GM21528 (cell line): ENCODE data around the gene SCFD2.

Source experiments
- ATAC-seq: cut with Tn5 transposase; IDR thresholded peaks from one replicate; pipeline ENCODE4 v1.9.1; 2021; ENCODE audit warnings: mild to moderate bottlenecking, moderate library complexity; ENCODE audit not compliant: unreplicated experiment, low FRiP score

Gene SCFD2

DNA sequence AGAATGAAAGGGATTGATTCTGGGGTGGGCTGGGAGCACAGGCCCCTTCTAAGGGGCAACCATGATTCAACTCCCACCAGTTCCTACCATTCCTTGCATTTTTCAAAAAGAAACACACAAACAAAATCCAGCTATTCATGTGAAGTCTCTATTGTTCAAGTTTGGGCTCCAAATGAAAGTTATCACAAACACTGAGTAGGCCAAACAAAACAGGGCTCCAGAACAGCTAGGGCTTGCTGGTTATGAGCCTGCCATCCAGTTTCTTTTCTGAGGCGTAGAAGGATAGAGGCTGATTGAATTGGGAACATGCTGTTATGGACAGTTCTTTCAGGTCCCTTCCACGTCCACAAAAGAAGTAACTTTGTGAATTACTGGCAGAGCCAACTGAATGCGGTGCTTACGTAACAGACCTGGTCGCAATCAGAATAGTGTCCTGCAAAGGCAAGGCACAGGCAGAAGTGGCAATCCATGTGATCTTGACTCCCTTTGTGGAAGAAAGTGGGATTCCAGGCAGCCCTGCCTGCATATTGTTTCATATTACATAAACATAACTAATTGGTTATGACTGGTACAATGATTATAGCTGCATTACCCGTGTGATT lies 244.5 kb downstream of the SCFD2 start:
- ATAC-seq, result no peak

DNA sequence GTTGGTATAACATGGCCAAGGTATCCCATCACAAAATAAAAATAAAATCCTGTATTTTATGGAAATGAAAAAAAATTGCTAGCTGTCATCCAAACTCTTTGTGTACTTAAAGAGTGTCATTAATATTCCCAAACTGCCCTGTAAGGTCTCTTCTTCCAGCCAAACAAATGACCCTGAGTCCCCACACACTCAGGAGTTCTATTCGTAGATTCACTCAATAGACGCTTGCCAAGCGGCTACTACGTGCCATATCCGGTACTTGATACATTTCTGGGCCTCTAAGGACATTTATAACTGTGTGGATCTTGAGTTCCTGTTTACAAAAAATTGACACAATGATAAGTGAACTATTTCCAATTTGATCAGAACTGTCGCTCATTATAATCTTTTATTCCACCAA lies 245.1 kb downstream of the SCFD2 start:
- no peak for ATAC-seq

DNA sequence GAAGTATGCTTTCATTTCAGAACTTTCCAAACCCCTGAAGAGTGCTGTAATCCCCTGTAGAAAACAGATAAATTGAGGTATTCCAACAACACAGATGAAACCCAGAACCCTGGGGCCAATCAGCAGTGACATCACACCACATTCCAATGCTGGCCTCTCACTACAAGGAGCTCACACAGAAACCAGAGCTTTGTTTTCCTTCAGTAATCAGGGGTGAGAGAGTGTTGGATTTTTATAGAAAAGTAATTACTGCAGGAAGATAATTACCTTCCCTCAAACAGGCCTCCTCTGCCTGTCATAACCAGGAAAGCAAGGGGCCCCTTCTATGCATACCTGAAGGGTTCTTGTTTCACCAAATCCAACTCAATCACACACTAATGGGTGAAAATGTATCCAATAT lies 246.2 kb downstream of the SCFD2 start:
- no peak for ATAC-seq

GRCh38 chr4:53118676-53119075 lies 247.2 kb downstream of the SCFD2 start:
- no peak for ATAC-seq

- ATAC-seq, result no peak
Observed at GRCh38 chr4:53116954-53117353, 248.9 kb downstream of the SCFD2 start.

GRCh38 chr4:53113431-53114225 lies 252.2 kb downstream of the SCFD2 start:
- ATAC-seq, result no peak

- no peak for ATAC-seq
Observed at GRCh38 chr4:53105313-53105712, 260.5 kb downstream of the SCFD2 start.

DNA sequence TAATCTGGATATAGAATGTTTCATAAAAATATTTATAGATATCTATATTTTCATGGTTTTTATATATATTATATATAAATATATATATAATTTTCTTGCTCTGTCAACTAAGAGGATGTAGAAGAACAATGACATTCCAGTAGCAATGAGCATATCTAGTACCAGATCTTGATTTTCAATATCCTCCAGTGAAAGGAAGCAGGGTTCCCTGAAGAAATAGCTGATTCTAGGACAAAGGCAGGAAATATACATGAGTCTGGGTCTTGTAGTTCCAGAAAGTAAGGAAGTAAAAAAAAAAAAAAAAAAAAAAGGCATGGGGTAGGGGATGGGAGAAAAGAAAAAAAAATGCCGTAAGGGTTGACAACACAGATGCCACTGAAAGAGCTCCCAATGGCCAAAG lies 262.4 kb downstream of the SCFD2 start:
- no peak for ATAC-seq

- ATAC-seq, result no peak
Observed at GRCh38 chr4:53101191-53101581, 264.7 kb downstream of the SCFD2 start.

DNA sequence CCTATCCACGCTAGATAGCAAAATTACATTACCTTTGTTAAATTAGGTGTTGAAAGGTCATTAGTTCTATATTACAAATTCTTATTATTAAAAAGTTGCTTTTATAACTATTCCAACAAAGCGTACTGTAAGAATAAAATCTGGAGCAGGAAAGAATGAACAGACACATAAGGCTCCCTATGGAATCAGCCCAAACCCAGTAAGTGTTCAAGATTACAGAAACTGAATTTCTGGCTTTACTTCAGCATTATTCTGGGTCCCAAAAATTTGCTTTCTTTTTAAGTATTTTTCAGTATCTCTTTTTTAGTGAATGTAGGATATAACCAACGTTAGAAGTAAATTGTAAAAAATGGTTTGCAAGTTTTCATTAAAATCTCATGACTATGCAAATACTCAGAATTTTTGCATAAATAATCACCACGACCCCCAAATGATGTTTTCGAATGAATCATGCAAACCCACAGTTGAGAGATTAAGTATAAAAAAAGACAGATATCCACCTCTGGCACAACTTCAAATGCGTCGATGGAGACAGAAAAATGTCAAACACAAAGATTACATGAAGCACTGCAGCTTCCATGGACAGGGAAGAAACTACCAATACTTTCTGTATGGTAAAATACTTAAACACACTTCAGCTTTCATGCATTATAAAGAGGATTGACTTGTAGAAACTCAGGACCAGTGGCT lies 265.2 kb downstream of the SCFD2 start:
- no peak for ATAC-seq

- no peak for ATAC-seq
Observed at GRCh38 chr4:53098681-53099121, 267.2 kb downstream of the SCFD2 start.

DNA sequence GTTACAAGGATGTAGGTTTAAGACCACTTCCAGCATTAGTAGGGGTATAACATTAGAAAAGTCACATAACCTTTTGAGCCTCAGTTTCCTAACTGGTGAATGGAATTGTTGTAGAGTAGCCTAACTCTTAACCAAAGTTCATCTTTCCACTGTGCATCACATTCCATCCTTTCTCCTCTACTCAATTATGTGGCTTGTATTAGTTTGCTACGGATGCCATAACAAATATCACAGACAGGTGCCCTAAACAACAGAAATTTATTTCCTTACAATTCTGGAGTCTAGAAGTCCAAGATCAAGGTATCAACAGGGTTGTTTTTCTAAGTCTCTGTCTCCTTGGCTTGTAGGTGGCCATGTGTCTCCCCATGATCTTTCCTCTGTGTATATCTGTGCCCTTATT lies 271.8 kb downstream of the SCFD2 start:
- ATAC-seq, result no peak

GRCh38 chr4:53089936-53090729 lies 275.7 kb downstream of the SCFD2 start:
- ATAC-seq, result no peak

DNA sequence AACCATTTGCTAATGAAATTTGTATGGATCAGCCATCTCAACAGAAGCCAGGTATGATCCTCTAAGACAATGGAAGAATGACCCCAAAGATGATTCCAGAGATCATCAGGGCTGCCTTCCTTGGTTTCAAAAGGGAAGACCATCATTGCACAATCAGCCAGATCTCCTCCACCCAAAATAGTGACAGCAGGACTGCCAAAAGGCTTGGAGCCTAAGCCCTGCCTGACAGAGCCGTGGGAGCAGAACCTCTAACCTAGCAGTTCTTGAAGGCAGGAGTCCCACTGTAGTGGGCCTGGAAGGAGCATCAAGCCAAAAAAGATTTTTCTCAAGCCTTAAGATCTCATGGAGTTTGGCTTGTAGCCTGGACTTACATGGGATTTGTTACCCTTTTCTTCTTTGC lies 277.7 kb downstream of the SCFD2 start:
- no peak for ATAC-seq

- no peak for ATAC-seq
Observed at GRCh38 chr4:53076374-53076958, 289.4 kb downstream of the SCFD2 start.

GRCh38 chr4:53075162-53075785 lies 290.6 kb downstream of the SCFD2 start:
- ATAC-seq, result no peak

DNA sequence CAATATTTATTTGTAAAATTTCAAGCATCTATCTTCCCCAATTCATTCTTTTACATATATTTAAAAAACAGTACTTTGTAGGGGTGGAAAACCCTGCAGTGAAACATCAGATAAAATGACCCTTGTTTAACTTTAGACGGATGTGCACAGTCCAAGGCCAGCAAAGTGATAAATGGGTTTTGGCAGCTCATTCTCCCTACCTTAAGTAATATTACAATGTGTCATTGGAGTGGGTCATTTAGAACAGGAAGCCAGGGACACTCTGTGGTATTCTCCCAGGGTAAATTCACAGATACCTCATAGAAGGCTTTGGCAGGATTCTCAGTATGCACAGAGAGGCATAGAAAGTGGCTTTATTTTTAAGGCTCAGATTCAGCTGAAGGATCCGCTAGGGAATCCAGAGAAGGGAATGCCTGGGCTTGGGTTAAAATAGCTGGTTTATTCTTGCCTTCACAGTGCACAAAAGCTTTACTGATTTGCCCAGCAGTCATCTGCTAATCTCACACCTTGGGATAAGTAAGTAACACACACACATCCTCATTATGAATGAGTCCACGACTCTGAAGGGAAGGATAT lies 297.0 kb downstream of the SCFD2 start:
- no peak for ATAC-seq

DNA sequence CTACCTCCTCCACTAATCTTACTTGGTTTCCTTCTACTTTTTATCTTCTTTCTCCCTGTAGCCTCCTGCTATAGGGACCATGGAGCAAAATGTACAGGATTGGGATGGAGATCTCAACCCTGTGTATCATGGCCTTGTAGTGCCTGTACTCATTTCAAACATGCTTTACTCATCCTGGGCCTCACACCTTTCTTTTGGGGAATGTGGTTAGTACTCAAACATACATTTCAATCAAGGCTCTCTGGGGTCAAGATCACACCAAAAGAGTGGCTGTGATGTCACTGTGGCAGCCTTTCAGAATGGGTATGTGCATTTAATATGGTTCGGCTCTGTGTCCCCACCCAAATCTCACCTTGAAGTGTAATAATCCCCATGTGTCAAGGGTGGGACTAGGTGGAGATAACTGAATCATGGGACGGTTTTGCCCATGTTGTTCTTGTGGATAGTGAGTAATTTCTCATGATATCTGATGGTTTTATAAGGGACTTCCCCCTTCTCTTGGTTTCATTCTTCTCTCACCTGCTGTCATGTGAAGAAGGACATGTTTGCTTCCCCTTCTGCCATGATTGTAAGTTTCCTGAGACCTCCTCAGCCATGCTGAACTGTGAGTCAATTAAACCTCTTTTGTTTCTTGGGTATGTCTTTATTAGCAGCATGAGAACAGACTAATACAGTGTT lies 298.6 kb downstream of the SCFD2 start:
- ATAC-seq, result no peak

DNA sequence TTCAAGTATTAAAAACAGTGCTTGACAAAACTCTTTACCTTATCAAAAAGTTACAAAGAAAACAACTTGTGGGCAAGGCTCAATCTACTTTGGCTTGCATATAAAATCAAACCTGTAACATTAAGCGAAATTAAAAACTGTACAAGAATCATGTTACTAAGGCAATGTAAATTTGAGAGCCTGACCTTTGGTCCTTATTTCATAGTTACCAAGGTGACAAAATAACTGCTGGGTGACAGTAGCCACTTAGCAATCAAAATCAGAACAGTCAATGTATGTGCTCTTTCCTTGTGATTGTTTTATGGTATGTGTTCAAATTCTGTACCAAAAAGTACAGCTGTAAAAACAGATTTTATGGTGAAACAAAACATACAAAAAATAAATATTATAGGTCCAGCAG lies 299.7 kb downstream of the SCFD2 start:
- no peak for ATAC-seq
